BE2C (cell line): ENCODE data around the gene SLC25A47.
"Not testable (repeated sequence)": the region's sequence is repeated elsewhere in the genome, so short reads cannot be mapped to it uniquely, and the experiment has no call there.

Experiments
- DNase-seq: peaks from one replicate; pipeline ENCODE4 v3.0.0-alpha.2; 2020
- H3K27me3 ChIP-seq: fragments of 250-450 bp; sonication (Bioruptor Pico); 2 replicates; pipeline ENCODE4 v1.5.1; 2020; ENCODE audit warnings: mild to moderate bottlenecking
- H3K36me3 ChIP-seq: fragments of 250-450 bp; sonication (Bioruptor Pico); 2 replicates; pipeline ENCODE4 v1.5.1; 2020; ENCODE audit warnings: mild to moderate bottlenecking
- H3K4me1 ChIP-seq: fragments of 250-450 bp; sonication (Bioruptor Pico); 2 replicates; pipeline ENCODE4 v1.5.1; 2020
- H3K4me3 ChIP-seq: 2 replicates; pipeline ENCODE4 v1.5.1; 2011; ENCODE audit warnings: low read depth, low read length
- H3K9me3 ChIP-seq: fragments of 250-450 bp; sonication (Bioruptor Pico); 2 replicates; pipeline ENCODE4 v1.5.1; 2020
- TF ChIP-seq, protein P1 (sequence below): IDR thresholded peaks from 2 replicates; pipeline ENCODE4 v1.5.1; 2012; ENCODE audit warnings: mild to moderate bottlenecking, low read depth, low read length

SLC25A47 gene

GRCh38 chr14:100281286-100282082 lies 41.7 kb upstream of the SLC25A47 start:
- Histone ChIP-seq H3K36me3 (peaks cover 17% of the 10 kb centered on the region), H3K4me1 (peaks cover 3% of the 10 kb centered on the region; the same call in 1 of the 2 replicates), H3K9me3 (no peaks in the 10 kb centered on the region), H3K4me3 (no peak overlapping the region), H3K27me3 (no peaks in the 10 kb centered on the region)
- DNase-seq: no peak
- TF ChIP-seq, protein P1, sequence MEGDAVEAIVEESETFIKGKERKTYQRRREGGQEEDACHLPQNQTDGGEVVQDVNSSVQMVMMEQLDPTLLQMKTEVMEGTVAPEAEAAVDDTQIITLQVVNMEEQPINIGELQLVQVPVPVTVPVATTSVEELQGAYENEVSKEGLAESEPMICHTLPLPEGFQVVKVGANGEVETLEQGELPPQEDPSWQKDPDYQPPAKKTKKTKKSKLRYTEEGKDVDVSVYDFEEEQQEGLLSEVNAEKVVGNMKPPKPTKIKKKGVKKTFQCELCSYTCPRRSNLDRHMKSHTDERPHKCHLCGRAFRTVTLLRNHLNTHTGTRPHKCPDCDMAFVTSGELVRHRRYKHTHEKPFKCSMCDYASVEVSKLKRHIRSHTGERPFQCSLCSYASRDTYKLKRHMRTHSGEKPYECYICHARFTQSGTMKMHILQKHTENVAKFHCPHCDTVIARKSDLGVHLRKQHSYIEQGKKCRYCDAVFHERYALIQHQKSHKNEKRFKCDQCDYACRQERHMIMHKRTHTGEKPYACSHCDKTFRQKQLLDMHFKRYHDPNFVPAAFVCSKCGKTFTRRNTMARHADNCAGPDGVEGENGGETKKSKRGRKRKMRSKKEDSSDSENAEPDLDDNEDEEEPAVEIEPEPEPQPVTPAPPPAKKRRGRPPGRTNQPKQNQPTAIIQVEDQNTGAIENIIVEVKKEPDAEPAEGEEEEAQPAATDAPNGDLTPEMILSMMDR: no peak

DNA sequence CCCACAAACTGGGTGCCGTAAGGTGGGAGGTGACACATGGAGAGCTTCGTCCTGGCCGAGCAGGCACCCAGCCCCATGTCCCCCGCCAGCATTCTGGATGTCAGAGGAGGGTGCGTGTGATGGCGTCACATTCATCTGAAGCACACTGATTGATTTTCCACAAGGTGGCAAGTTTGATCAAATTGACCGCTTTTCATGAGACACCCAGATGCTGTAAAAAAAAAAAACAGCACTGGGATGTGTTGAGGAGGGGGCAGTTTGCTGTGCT lies 41.1 kb upstream of the SLC25A47 start:
- Histone ChIP-seq H3K4me3 (no peak overlapping the region), H3K27me3 (no peaks in the 10 kb centered on the region), H3K4me1 (peaks cover 3% of the 10 kb centered on the region; the same call in 1 of the 2 replicates), H3K36me3 (peaks cover 12% of the 10 kb centered on the region), H3K9me3 (no peaks in the 10 kb centered on the region)
- TF ChIP-seq, protein P1: no peak
- DNase-seq: no peak

GRCh38 chr14:100282766-100283419 lies 40.2 kb upstream of the SLC25A47 start:
- Histone ChIP-seq H3K4me3 (no peak overlapping the region), H3K9me3 (no peaks in the 10 kb centered on the region), H3K4me1 (peaks cover 3% of the 10 kb centered on the region; the same call in 1 of the 2 replicates), H3K36me3 (peaks cover 8% of the 10 kb centered on the region; the same call in 1 of the 2 replicates), H3K27me3 (no peaks in the 10 kb centered on the region)
- DNase-seq: no peak
- TF ChIP-seq, protein P1: no peak

GRCh38 chr14:100283436-100283835 lies 39.7 kb upstream of the SLC25A47 start:
- H3K4me3 ChIP-seq, H3K9me3 ChIP-seq, H3K4me1 ChIP-seq, H3K36me3 ChIP-seq, H3K27me3 ChIP-seq, DNase-seq: not testable (repeated sequence)

DNA sequence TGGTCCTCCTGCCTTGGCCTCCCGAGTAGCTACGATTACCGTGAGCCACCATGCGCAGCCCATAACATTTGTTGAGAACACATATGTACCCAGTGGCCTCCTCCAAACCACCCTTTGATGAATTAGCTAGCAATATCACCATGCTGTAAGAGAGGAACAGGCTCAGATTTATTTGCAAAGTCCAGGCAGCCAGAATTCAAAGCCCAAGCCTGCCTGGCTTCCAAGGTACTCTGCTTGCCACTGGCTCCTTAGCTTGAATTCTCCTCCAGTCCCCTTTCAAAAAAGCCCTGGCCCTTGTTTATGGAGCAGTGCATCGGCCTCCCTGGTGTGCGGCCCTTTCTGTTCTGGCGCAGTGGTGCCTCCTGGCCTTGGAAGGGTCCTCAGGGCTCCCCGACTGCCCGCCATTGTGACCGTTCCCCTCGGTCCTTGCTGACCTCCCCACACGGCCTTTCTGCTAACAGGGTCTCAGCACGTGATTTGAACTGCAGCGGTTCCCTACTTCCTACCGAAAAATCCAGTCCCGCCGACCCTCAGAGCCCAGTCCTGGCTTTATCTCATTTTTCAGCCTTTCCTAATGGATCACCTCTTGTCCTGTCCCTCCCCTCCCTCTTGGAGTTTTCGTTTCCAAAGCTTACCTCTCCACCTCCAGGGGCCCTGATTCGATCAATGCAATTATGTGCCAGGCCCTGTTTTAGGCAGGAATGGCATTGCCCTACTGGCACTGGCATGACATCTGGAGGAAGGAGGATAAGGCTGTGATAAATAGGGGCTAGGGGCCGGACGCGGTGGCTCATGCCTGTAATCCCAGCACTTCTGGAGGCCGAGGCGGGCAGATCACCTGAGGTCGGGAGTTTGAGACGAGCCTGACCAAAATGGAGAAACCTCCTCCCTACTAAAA lies 38.9 kb upstream of the SLC25A47 start:
- H3K4me1 ChIP-seq: peaks cover 9% of the 10 kb centered on the region; the same call in 1 of the 2 replicates
- no peak overlapping the region for H3K4me3 ChIP-seq

More for the DNA sequence above, 38.9 kb upstream of the SLC25A47 start:
- H3K9me3 ChIP-seq: no peaks in the 10 kb centered on the region
- TF ChIP-seq, protein P1: no peak
- no peaks in the 10 kb centered on the region for H3K27me3 ChIP-seq
- peaks cover 8% of the 10 kb centered on the region; the same call in 1 of the 2 replicates for H3K36me3 ChIP-seq
- no peak for DNase-seq
